ENCODE measurements around the gene SERPINE3. TPM values are rescaled to one million over a fixed set of nuclear protein-coding genes. Genes with fewer than 3 reads are reported as not detected.
A peak's percentile ranks its signal among the peaks of the same experiment; 100 is the strongest.

The SERPINE3 gene
- polyA plus RNA-seq, 3 donors: not detected

DNA sequence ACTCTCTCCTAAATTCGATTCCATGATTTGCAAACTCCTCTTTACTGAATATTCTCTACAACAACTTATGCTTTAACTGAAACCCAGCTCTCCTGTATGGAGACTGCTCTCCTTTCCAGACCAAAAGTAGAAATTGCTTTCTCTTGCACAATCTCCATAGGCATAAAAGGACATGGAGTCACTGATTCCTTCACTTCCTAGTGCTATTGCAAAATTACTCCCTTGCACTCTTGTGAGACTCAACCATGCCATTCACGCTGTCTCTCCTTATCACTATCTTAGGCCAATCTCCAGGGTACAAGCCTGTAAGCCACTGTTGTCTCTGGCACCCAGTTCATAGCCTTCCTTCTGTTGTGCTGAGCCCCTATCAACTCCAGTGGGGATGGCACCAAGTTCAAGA lies 30.6 kb downstream of the SERPINE3 start:
- Histone ChIP-seq H3K9me3 (replicated peaks in 1 of 2; ENCODE audit: control insufficient read depth in 1 of 2, insufficient read depth in 1 of 2, low read length in 2 of 2) (no peaks in the 10 kb centered on the region), H3K36me3 (replicated peaks in 1 of 2; ENCODE audit: control insufficient read depth in 1 of 2, insufficient read depth in 2 of 2, low read length in 2 of 2) (peaks cover 77 to 99% of the 10 kb centered on the region in 2 donors)
- H3K27ac Mint-ChIP-seq: peak overlapping the region in 3 of 7 donors; percentile 9 to 33 (median 30)

DNA sequence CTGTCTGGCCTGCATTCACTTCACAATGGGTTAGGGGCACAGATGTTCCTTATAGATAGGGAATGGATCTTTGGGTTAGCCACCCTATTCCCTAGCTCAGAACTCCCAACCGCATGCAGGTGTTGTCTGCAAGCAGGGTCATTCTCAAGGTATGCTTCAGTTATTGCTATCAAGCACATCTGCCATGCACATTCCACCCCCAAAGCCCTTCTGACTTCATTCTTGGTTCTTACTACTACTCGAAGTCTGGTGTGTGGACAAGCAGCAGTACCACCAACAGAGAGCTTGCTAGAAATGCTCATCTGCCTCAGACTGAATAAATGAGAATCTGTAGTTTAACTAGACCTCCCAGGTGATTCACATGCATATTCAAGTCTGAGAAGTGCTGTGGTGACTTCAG lies 31.3 kb downstream of the SERPINE3 start:
- peaks cover 11% of the 10 kb centered on the region for H3K4me1 Mint-ChIP-seq
- H3K4me3 Mint-ChIP-seq: no peak overlapping the region
- DNase-seq: no peak
- WGBS (ENCODE audit: insufficient coverage): 100% methylated on average over 1 of the region's 2 CpGs
- TF ChIP-seq CTCF (IDR thresholded peaks at IDR 0.05): no peak
- peaks cover 0 to 2% (median 0%) of the 10 kb centered on the region in 3 donors for H3K27me3 Mint-ChIP-seq (ENCODE audit: low read depth in 3 of 3)
- no peak overlapping the region for H3K4me2 ChIP-seq (replicated peaks; ENCODE audit: extremely low read depth, low read length, poor library complexity, severe bottlenecking)
- intact Hi-C loops (cut with micrococcal nuclease): no loop called here
- H3K36me3 Mint-ChIP-seq: peaks cover 37 to 51% of the 10 kb centered on the region in 2 donors
- H3K79me2 ChIP-seq (ENCODE audit: insufficient read depth, low read length): no peaks in the 10 kb centered on the region
- no peaks in the 10 kb centered on the region for H3K9me3 ChIP-seq (replicated peaks in 1 of 2; ENCODE audit: control insufficient read depth in 1 of 2, insufficient read depth in 1 of 2, low read length in 2 of 2)
- H4K20me1 ChIP-seq (ENCODE audit: insufficient read depth, low read length): peaks cover 5% of the 10 kb centered on the region
- H3K27ac ChIP-seq (ENCODE audit: low read depth in 1 of 2, low read length in 2 of 2): peak overlapping the region in 1 of 2 donors; percentile 46
- H3K27me3 ChIP-seq (ENCODE audit: control insufficient read depth in 2 of 2, insufficient read depth in 2 of 2, low read length in 2 of 2): no peaks in the 10 kb centered on the region
- no peak overlapping the region for H2AFZ ChIP-seq (ENCODE audit: insufficient read depth, low read depth, low read length, poor library complexity, severe bottlenecking)
- H3K9ac ChIP-seq (ENCODE audit: insufficient read depth, low read length, poor library complexity, severe bottlenecking): no peak overlapping the region
- H3K4me1 ChIP-seq (ENCODE audit: control insufficient read depth in 1 of 2, insufficient read depth in 2 of 2, low read length in 2 of 2): peaks cover 8 to 10% of the 10 kb centered on the region in 2 donors
- H3K9me3 Mint-ChIP-seq: no peaks in the 10 kb centered on the region
- peak overlapping the region in 1 of 7 donors; percentile 26 for H3K27ac Mint-ChIP-seq
- H3K4me3 ChIP-seq (replicated peaks in 1 of 3; ENCODE audit: low read depth in 2 of 3, low read length in 3 of 3): no peak overlapping the region
- H3K36me3 ChIP-seq (replicated peaks in 1 of 2; ENCODE audit: control insufficient read depth in 1 of 2, insufficient read depth in 2 of 2, low read length in 2 of 2): peaks cover 80 to 100% of the 10 kb centered on the region in 2 donors

More for the DNA sequence above, 30.6 kb downstream of the SERPINE3 start:
- Histone ChIP-seq H3K4me2 (replicated peaks; ENCODE audit: extremely low read depth, low read length, poor library complexity, severe bottlenecking) (no peak overlapping the region), H3K9ac (ENCODE audit: insufficient read depth, low read length, poor library complexity, severe bottlenecking) (no peak overlapping the region), H2AFZ (ENCODE audit: insufficient read depth, low read depth, low read length, poor library complexity, severe bottlenecking) (no peak overlapping the region), H3K4me3 (replicated peaks in 1 of 3; ENCODE audit: low read depth in 2 of 3, low read length in 3 of 3) (no peak overlapping the region), H3K79me2 (ENCODE audit: insufficient read depth, low read length) (no peaks in the 10 kb centered on the region), H3K4me1 (ENCODE audit: control insufficient read depth in 1 of 2, insufficient read depth in 2 of 2, low read length in 2 of 2) (peaks cover 8 to 10% of the 10 kb centered on the region in 2 donors), H3K27ac (ENCODE audit: low read depth in 1 of 2, low read length in 2 of 2) (peak overlapping the region in 1 of 2 donors; percentile 46), H4K20me1 (ENCODE audit: insufficient read depth, low read length) (peaks cover 5% of the 10 kb centered on the region), H3K27me3 (ENCODE audit: control insufficient read depth in 2 of 2, insufficient read depth in 2 of 2, low read length in 2 of 2) (no peaks in the 10 kb centered on the region)
- 56% methylated on average over 2 of the region's 2 CpGs for WGBS (ENCODE audit: insufficient coverage)
- no peak for DNase-seq
- H3K4me1 Mint-ChIP-seq: peaks cover 11% of the 10 kb centered on the region
- intact Hi-C loops (cut with micrococcal nuclease): no loop called here
- H3K9me3 Mint-ChIP-seq: no peaks in the 10 kb centered on the region
- H3K4me3 Mint-ChIP-seq: no peak overlapping the region
- TF ChIP-seq CTCF (IDR thresholded peaks at IDR 0.05): no peak
- H3K36me3 Mint-ChIP-seq: peaks cover 37 to 51% of the 10 kb centered on the region in 2 donors
- peaks cover 0 to 2% (median 0%) of the 10 kb centered on the region in 3 donors for H3K27me3 Mint-ChIP-seq (ENCODE audit: low read depth in 3 of 3)

Data from CD14-positive monocyte (primary cell).